22Rv1 (cell line): ENCODE data around the gene LYRM1.

Experiments used
- CTCF ChIP-seq: fragments of 450-650 bp; IDR thresholded peaks from 2 replicates; pipeline ENCODE4 v1.5.1; 2017; ENCODE audit warnings: mild to moderate bottlenecking
- ZFX ChIP-seq: fragments of 450-650 bp; IDR thresholded peaks from 2 replicates; pipeline ENCODE4 v1.6.1; 2017; ENCODE audit warnings: antibody characterized with exemption, borderline replicate concordance

- TF ChIP-seq ZFX: no peak
- no peak for TF ChIP-seq CTCF
These were observed 40.2 kb upstream of the LYRM1 start for GRCh38 chr16:20860361-20860760.
